ENCODE results near the gene PTPRM.
A peak's percentile ranks its signal among the peaks of the same experiment; 100 is the strongest.

PTPRM gene

GRCh38 chr18:7904529-7904928 lies 337.4 kb downstream of the PTPRM start:
- H3K36me3 ChIP-seq (ENCODE audit: control insufficient read depth, insufficient read depth, low read length) = no peaks in the 10 kb centered on the region
- H3K4me1 ChIP-seq (ENCODE audit: control insufficient read depth, insufficient read depth, low read length, poor library complexity, severe bottlenecking) = peaks cover 3% of the 10 kb centered on the region
- no peaks in the 10 kb centered on the region for H3K9me3 ChIP-seq (ENCODE audit: control insufficient read depth, low read length)
- H3K4me3 ChIP-seq (ENCODE audit: extremely low read depth, insufficient read depth, low read length, poor library complexity, severe bottlenecking) = no peak overlapping the region
- no peak overlapping the region for H3K27ac ChIP-seq (ENCODE audit: low read depth, low read length, severe bottlenecking)
- WGBS, 2 experiments (ENCODE audit: insufficient coverage in 2 of 2) = 100% methylated on average over 1 of the region's 2 CpGs

GRCh38 chr18:7908681-7909299 lies 341.7 kb downstream of the PTPRM start:
- Histone ChIP-seq H3K36me3 (ENCODE audit: control insufficient read depth, insufficient read depth, low read length) (no peaks in the 10 kb centered on the region), H3K9me3 (ENCODE audit: control insufficient read depth, low read length) (no peaks in the 10 kb centered on the region), H3K4me3 (ENCODE audit: extremely low read depth, insufficient read depth, low read length, poor library complexity, severe bottlenecking) (no peak overlapping the region), H3K4me1 (ENCODE audit: control insufficient read depth, insufficient read depth, low read length, poor library complexity, severe bottlenecking) (no peaks in the 10 kb centered on the region), H3K27ac (ENCODE audit: low read depth, low read length, severe bottlenecking) (no peak overlapping the region)
- WGBS, 2 experiments (ENCODE audit: insufficient coverage in 2 of 2) = 75 to 100% methylated on average over 1 of the region's 1 CpG

GRCh38 chr18:7914834-7915670 lies 347.9 kb downstream of the PTPRM start:
- Histone ChIP-seq H3K36me3 (ENCODE audit: control insufficient read depth, insufficient read depth, low read length) (no peaks in the 10 kb centered on the region), H3K4me3 (ENCODE audit: extremely low read depth, insufficient read depth, low read length, poor library complexity, severe bottlenecking) (no peak overlapping the region), H3K27ac (ENCODE audit: low read depth, low read length, severe bottlenecking) (no peak overlapping the region), H3K4me1 (ENCODE audit: control insufficient read depth, insufficient read depth, low read length, poor library complexity, severe bottlenecking) (no peaks in the 10 kb centered on the region), H3K9me3 (ENCODE audit: control insufficient read depth, low read length) (no peaks in the 10 kb centered on the region)
- WGBS, 2 experiments (ENCODE audit: insufficient coverage in 2 of 2) = 100% methylated on average over 1 of the region's 5 CpGs; no CpG with 5 or more reads in 1 of the 2 experiments

- WGBS, 2 experiments (ENCODE audit: insufficient coverage in 2 of 2) = no CpG with 5 or more reads among the region's 2 CpGs
- no peaks in the 10 kb centered on the region for H3K9me3 ChIP-seq (ENCODE audit: control insufficient read depth, low read length)
- peaks cover 19% of the 10 kb centered on the region for H3K4me1 ChIP-seq (ENCODE audit: control insufficient read depth, insufficient read depth, low read length, poor library complexity, severe bottlenecking)
- H3K27ac ChIP-seq (ENCODE audit: low read depth, low read length, severe bottlenecking) = no peak overlapping the region
- no peaks in the 10 kb centered on the region for H3K36me3 ChIP-seq (ENCODE audit: control insufficient read depth, insufficient read depth, low read length)
- no peak overlapping the region for H3K4me3 ChIP-seq (ENCODE audit: extremely low read depth, insufficient read depth, low read length, poor library complexity, severe bottlenecking)
Observed at GRCh38 chr18:7918701-7919100, 351.6 kb downstream of the PTPRM start.

GRCh38 chr18:7919565-7919964 lies 352.4 kb downstream of the PTPRM start:
- H3K36me3 ChIP-seq (ENCODE audit: control insufficient read depth, insufficient read depth, low read length) = no peaks in the 10 kb centered on the region
- no peak overlapping the region for H3K27ac ChIP-seq (ENCODE audit: low read depth, low read length, severe bottlenecking)
- WGBS, 2 experiments (ENCODE audit: insufficient coverage in 2 of 2) = 83 to 86% methylated on average over 1 of the region's 2 CpGs
- peaks cover 19% of the 10 kb centered on the region for H3K4me1 ChIP-seq (ENCODE audit: control insufficient read depth, insufficient read depth, low read length, poor library complexity, severe bottlenecking)
- H3K9me3 ChIP-seq (ENCODE audit: control insufficient read depth, low read length) = no peaks in the 10 kb centered on the region
- no peak overlapping the region for H3K4me3 ChIP-seq (ENCODE audit: extremely low read depth, insufficient read depth, low read length, poor library complexity, severe bottlenecking)

GRCh38 chr18:7921938-7922587 lies 354.9 kb downstream of the PTPRM start:
- H3K9me3 ChIP-seq (ENCODE audit: control insufficient read depth, low read length) = no peaks in the 10 kb centered on the region
- no peak overlapping the region for H3K4me3 ChIP-seq (ENCODE audit: extremely low read depth, insufficient read depth, low read length, poor library complexity, severe bottlenecking)
- peaks cover 19% of the 10 kb centered on the region for H3K4me1 ChIP-seq (ENCODE audit: control insufficient read depth, insufficient read depth, low read length, poor library complexity, severe bottlenecking)
- peak overlapping the region; percentile 10 for H3K27ac ChIP-seq (ENCODE audit: low read depth, low read length, severe bottlenecking)
- H3K36me3 ChIP-seq (ENCODE audit: control insufficient read depth, insufficient read depth, low read length) = no peaks in the 10 kb centered on the region
- WGBS, 2 experiments (ENCODE audit: insufficient coverage in 2 of 2) = 100% methylated on average over 2 of the region's 3 CpGs; no CpG with 5 or more reads in 1 of the 2 experiments

GRCh38 chr18:7923105-7923504 lies 356.0 kb downstream of the PTPRM start:
- Histone ChIP-seq H3K4me1 (ENCODE audit: control insufficient read depth, insufficient read depth, low read length, poor library complexity, severe bottlenecking) (peaks cover 19% of the 10 kb centered on the region), H3K4me3 (ENCODE audit: extremely low read depth, insufficient read depth, low read length, poor library complexity, severe bottlenecking) (no peak overlapping the region), H3K27ac (ENCODE audit: low read depth, low read length, severe bottlenecking) (peak overlapping the region; percentile 4), H3K36me3 (ENCODE audit: control insufficient read depth, insufficient read depth, low read length) (no peaks in the 10 kb centered on the region), H3K9me3 (ENCODE audit: control insufficient read depth, low read length) (no peaks in the 10 kb centered on the region)
- WGBS, 2 experiments (ENCODE audit: insufficient coverage in 2 of 2) = 100% methylated on average over 2 of the region's 4 CpGs; no CpG with 5 or more reads in 1 of the 2 experiments

- 88 to 90% methylated on average over 2 to 3 of the region's 5 CpGs for WGBS, 2 experiments (ENCODE audit: insufficient coverage in 2 of 2)
- Histone ChIP-seq H3K9me3 (ENCODE audit: control insufficient read depth, low read length) (no peaks in the 10 kb centered on the region), H3K27ac (ENCODE audit: low read depth, low read length, severe bottlenecking) (no peak overlapping the region), H3K36me3 (ENCODE audit: control insufficient read depth, insufficient read depth, low read length) (no peaks in the 10 kb centered on the region), H3K4me3 (ENCODE audit: extremely low read depth, insufficient read depth, low read length, poor library complexity, severe bottlenecking) (no peak overlapping the region), H3K4me1 (ENCODE audit: control insufficient read depth, insufficient read depth, low read length, poor library complexity, severe bottlenecking) (peaks cover 19% of the 10 kb centered on the region)
Observed at GRCh38 chr18:7924616-7925015, 357.5 kb downstream of the PTPRM start.

- no peak overlapping the region for H3K27ac ChIP-seq (ENCODE audit: low read depth, low read length, severe bottlenecking)
- WGBS, 2 experiments (ENCODE audit: insufficient coverage in 2 of 2) = 62 to 73% methylated on average over 3 of the region's 4 CpGs
- H3K4me3 ChIP-seq (ENCODE audit: extremely low read depth, insufficient read depth, low read length, poor library complexity, severe bottlenecking) = no peak overlapping the region
- H3K36me3 ChIP-seq (ENCODE audit: control insufficient read depth, insufficient read depth, low read length) = no peaks in the 10 kb centered on the region
- peaks cover 19% of the 10 kb centered on the region for H3K4me1 ChIP-seq (ENCODE audit: control insufficient read depth, insufficient read depth, low read length, poor library complexity, severe bottlenecking)
- no peaks in the 10 kb centered on the region for H3K9me3 ChIP-seq (ENCODE audit: control insufficient read depth, low read length)
Observed at GRCh38 chr18:7926526-7926925, 359.4 kb downstream of the PTPRM start.

- no CpG with 5 or more reads among the region's 2 CpGs for WGBS, 2 experiments (ENCODE audit: insufficient coverage in 2 of 2)
- H3K27ac ChIP-seq (ENCODE audit: low read depth, low read length, severe bottlenecking) = no peak overlapping the region
Observed at GRCh38 chr18:7927119-7927518, 360.0 kb downstream of the PTPRM start.

More at GRCh38 chr18:7927119-7927518, 360.0 kb downstream of the PTPRM start:
- H3K4me3 ChIP-seq (ENCODE audit: extremely low read depth, insufficient read depth, low read length, poor library complexity, severe bottlenecking) = no peak overlapping the region
- H3K36me3 ChIP-seq (ENCODE audit: control insufficient read depth, insufficient read depth, low read length) = no peaks in the 10 kb centered on the region
- no peaks in the 10 kb centered on the region for H3K9me3 ChIP-seq (ENCODE audit: control insufficient read depth, low read length)
- peaks cover 15% of the 10 kb centered on the region for H3K4me1 ChIP-seq (ENCODE audit: control insufficient read depth, insufficient read depth, low read length, poor library complexity, severe bottlenecking)

All from mesodermal cell (in vitro differentiated cells).